C4-2B (cell line): ENCODE results near the gene WNT9B.

Experiments used
- CTCF ChIP-seq: fragments of 450-650 bp; conservative IDR thresholded peaks from 2 replicates; pipeline ENCODE4 v1.5.1; 2017; ENCODE audit warnings: mild to moderate bottlenecking
- ZFX ChIP-seq: fragments of 450-650 bp; IDR thresholded peaks from 2 replicates; pipeline ENCODE4 v1.6.1; 2017

GRCh38 chr17:46885415-46886309 lies 34.3 kb downstream of the WNT9B start:
- TF ChIP-seq CTCF: no peak
- TF ChIP-seq ZFX: no peak
